C4-2B (cell line): ENCODE data around the gene LRTM1.

Experiments
- H3K27ac ChIP-seq: fragments of 450-650 bp; 2 replicates; pipeline ENCODE4 v1.5.1; 2017
- CTCF ChIP-seq: fragments of 450-650 bp; conservative IDR thresholded peaks from 2 replicates; pipeline ENCODE4 v1.5.1; 2017; ENCODE audit warnings: mild to moderate bottlenecking
- ZFX ChIP-seq: fragments of 450-650 bp; IDR thresholded peaks from 2 replicates; pipeline ENCODE4 v1.6.1; 2017

Gene LRTM1

GRCh38 chr3:54897028-54897711 lies 30.7 kb downstream of the LRTM1 start:
- TF ChIP-seq ZFX (no peak), CTCF (no peak)
- no peak overlapping the region for H3K27ac ChIP-seq

- H3K27ac ChIP-seq = no peak overlapping the region
- TF ChIP-seq ZFX (no peak), CTCF (no peak)
These were observed 32.2 kb downstream of the LRTM1 start for GRCh38 chr3:54895613-54896012.

GRCh38 chr3:54892168-54892567 lies 35.7 kb downstream of the LRTM1 start:
- peak overlapping the region; percentile 70 for H3K27ac ChIP-seq
- TF ChIP-seq ZFX (no peak), CTCF (no peak)

GRCh38 chr3:54891540-54891897 lies 36.3 kb downstream of the LRTM1 start:
- peak; percentile 38 for TF ChIP-seq CTCF
- TF ChIP-seq ZFX = peak; percentile 19; the same call in 1 of the 2 replicates
- H3K27ac ChIP-seq = peak overlapping the region; percentile 70

GRCh38 chr3:54889731-54890130 lies 38.1 kb downstream of the LRTM1 start:
- TF ChIP-seq ZFX = no peak
- no peak for TF ChIP-seq CTCF
- H3K27ac ChIP-seq = no peak overlapping the region

- TF ChIP-seq ZFX (no peak), CTCF (no peak)
These were observed 39.0 kb downstream of the LRTM1 start for GRCh38 chr3:54888873-54889272.

GRCh38 chr3:54888162-54888561 lies 39.7 kb downstream of the LRTM1 start:
- no peak for TF ChIP-seq ZFX
- no peak for TF ChIP-seq CTCF
- no peak overlapping the region for H3K27ac ChIP-seq

More at GRCh38 chr3:54888873-54889272, 39.0 kb downstream of the LRTM1 start:
- no peak overlapping the region for H3K27ac ChIP-seq
